ENCODE measurements around the gene KIRREL3.
"Not testable (repeated sequence)": the region's sequence is repeated elsewhere in the genome, so short reads cannot be mapped to it uniquely, and the experiment has no call there.

Gene KIRREL3

DNA sequence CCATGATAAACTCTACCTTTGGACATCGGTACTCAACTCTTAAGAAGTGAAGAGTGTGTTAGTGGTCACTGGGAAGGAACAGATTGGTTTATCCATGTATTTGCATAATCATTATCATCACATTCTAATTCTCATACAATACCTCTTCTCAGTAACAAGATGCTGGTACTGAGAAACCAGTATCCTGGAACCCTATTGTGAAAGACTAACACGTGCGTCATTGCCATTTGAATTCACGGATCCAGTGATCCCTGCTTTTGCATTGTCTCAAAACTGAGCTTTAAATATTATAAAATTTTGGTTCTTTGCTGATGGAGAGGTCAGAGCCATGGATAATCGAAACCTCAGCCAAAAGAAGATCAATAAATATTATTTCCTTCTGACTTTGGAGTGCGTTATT is 35.2 kb downstream of the KIRREL3 start:
- Histone ChIP-seq H3K9me3 (ENCODE audit: control insufficient read depth in 2 of 2, low read length in 2 of 2) (no peaks in the 10 kb centered on the region), H3K36me3 (ENCODE audit: control insufficient read depth in 2 of 2, insufficient read depth in 2 of 2, low read length in 2 of 2) (no peaks in the 10 kb centered on the region), H3K27ac (ENCODE audit: low read depth in 2 of 2, low read length in 2 of 2) (no peak overlapping the region), H3K4me3 (ENCODE audit: low read length in 2 of 2) (no peak overlapping the region), H3K27me3 (ENCODE audit: control insufficient read depth in 2 of 2, insufficient read depth in 2 of 2, low read length in 2 of 2) (no peaks in the 10 kb centered on the region), H3K9ac (ENCODE audit: low read depth in 1 of 2, low read length in 2 of 2) (no peak overlapping the region), H3K4me1 (ENCODE audit: control insufficient read depth in 2 of 2, insufficient read depth in 2 of 2, low read length in 2 of 2) (peaks cover 9 to 12% of the 10 kb centered on the region in 2 donors)

DNA sequence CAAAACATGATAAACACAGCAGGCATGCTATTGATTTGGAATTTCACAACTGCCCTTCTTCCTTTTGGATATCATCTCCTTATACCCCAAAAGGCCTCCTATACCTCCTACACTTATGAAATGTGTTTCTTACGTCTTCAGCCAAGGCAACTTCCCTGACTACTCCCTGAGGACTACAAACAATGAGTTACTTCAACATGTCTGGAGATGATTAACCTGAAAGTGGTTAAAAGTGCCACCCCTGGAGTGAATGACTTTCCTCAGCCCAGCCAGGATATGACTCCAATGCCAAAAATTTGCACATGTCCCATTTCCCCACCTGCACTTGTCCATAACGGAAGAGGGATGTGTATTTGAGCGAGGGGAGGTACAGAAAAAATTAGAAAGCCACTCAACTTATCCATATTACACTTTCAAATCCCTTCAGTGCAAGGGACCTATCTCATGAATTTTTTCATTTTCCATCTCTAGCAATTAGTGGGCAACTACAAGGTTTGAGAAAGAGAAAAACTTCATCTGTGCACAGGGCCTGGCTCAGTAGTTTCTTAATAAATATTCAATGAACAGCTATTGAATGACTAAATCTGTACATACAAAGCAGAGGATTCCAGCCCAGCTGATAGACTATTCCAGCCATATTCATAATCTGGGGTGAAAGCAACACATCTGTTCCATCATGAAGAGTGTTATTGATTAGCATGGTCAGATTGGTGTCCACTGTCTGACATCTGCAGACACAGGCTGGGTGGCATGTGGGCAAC is 36.8 kb downstream of the KIRREL3 start:
- Histone ChIP-seq H3K9me3 (ENCODE audit: control insufficient read depth in 2 of 2, low read length in 2 of 2) (no peaks in the 10 kb centered on the region), H3K27ac (ENCODE audit: low read depth in 2 of 2, low read length in 2 of 2) (peak overlapping the region; percentile 52 to 61), H3K4me1 (ENCODE audit: control insufficient read depth in 2 of 2, insufficient read depth in 2 of 2, low read length in 2 of 2) (peaks cover 9 to 12% of the 10 kb centered on the region in 2 donors)

DNA sequence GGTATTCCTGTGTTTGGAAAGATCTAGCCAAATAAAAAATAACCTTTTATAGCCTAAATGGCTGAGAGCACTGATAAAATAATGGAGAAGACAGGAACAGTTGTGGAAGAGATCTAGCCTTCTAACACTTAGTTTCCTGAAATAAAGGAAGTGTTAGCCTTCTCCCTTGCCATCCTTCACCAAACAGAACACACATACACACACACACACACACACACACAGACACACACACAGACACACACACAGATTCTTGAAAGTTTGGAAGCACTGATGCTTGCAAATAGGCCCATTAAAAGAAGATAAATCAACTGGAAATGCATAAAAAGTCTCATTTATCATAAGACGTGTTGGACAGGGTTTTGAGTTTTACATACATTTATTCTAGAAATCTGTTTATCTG is 37.5 kb downstream of the KIRREL3 start:
- Histone ChIP-seq H3K9me3 (ENCODE audit: control insufficient read depth in 2 of 2, low read length in 2 of 2) (no peaks in the 10 kb centered on the region), H3K27me3 (ENCODE audit: control insufficient read depth in 2 of 2, insufficient read depth in 2 of 2, low read length in 2 of 2) (no peaks in the 10 kb centered on the region), H3K27ac (ENCODE audit: low read depth in 2 of 2, low read length in 2 of 2) (peak overlapping the region; percentile 52 to 61), H3K9ac (ENCODE audit: low read depth in 1 of 2, low read length in 2 of 2) (no peak overlapping the region), H3K4me1 (ENCODE audit: control insufficient read depth in 2 of 2, insufficient read depth in 2 of 2, low read length in 2 of 2) (peaks cover 9 to 12% of the 10 kb centered on the region in 2 donors), H3K4me3 (ENCODE audit: low read length in 2 of 2) (peak overlapping the region in 1 of 2 donors; percentile 13), H3K36me3 (ENCODE audit: control insufficient read depth in 2 of 2, insufficient read depth in 2 of 2, low read length in 2 of 2) (no peaks in the 10 kb centered on the region)

More for the DNA sequence above, 36.8 kb downstream of the KIRREL3 start:
- Histone ChIP-seq H3K9ac (ENCODE audit: low read depth in 1 of 2, low read length in 2 of 2) (no peak overlapping the region), H3K4me3 (ENCODE audit: low read length in 2 of 2) (peak overlapping the region in 1 of 2 donors; percentile 13), H3K27me3 (ENCODE audit: control insufficient read depth in 2 of 2, insufficient read depth in 2 of 2, low read length in 2 of 2) (no peaks in the 10 kb centered on the region), H3K36me3 (ENCODE audit: control insufficient read depth in 2 of 2, insufficient read depth in 2 of 2, low read length in 2 of 2) (no peaks in the 10 kb centered on the region)

- no peaks in the 10 kb centered on the region for H3K27me3 ChIP-seq (ENCODE audit: control insufficient read depth in 2 of 2, insufficient read depth in 2 of 2, low read length in 2 of 2)
- no peak overlapping the region for H3K27ac ChIP-seq (ENCODE audit: low read depth in 2 of 2, low read length in 2 of 2)
- H3K4me1 ChIP-seq (ENCODE audit: control insufficient read depth in 2 of 2, insufficient read depth in 2 of 2, low read length in 2 of 2) = peaks cover 9 to 12% of the 10 kb centered on the region in 2 donors
- H3K9ac ChIP-seq (ENCODE audit: low read depth in 1 of 2, low read length in 2 of 2) = no peak overlapping the region
- no peaks in the 10 kb centered on the region for H3K36me3 ChIP-seq (ENCODE audit: control insufficient read depth in 2 of 2, insufficient read depth in 2 of 2, low read length in 2 of 2)
- H3K9me3 ChIP-seq (ENCODE audit: control insufficient read depth in 2 of 2, low read length in 2 of 2) = no peaks in the 10 kb centered on the region
- no peak overlapping the region for H3K4me3 ChIP-seq (ENCODE audit: low read length in 2 of 2)
Measured at GRCh38 chr11:126959700-126960099, 40.9 kb downstream of the KIRREL3 start.

GRCh38 chr11:126956635-126957034 is 43.9 kb downstream of the KIRREL3 start:
- Histone ChIP-seq H3K9me3 (ENCODE audit: control insufficient read depth in 2 of 2, low read length in 2 of 2) (no peaks in the 10 kb centered on the region), H3K4me3 (ENCODE audit: low read length in 2 of 2) (no peak overlapping the region), H3K27ac (ENCODE audit: low read depth in 2 of 2, low read length in 2 of 2) (no peak overlapping the region), H3K9ac (ENCODE audit: low read depth in 1 of 2, low read length in 2 of 2) (no peak overlapping the region), H3K4me1 (ENCODE audit: control insufficient read depth in 2 of 2, insufficient read depth in 2 of 2, low read length in 2 of 2) (no peaks in the 10 kb centered on the region), H3K27me3 (ENCODE audit: control insufficient read depth in 2 of 2, insufficient read depth in 2 of 2, low read length in 2 of 2) (no peaks in the 10 kb centered on the region), H3K36me3 (ENCODE audit: control insufficient read depth in 2 of 2, insufficient read depth in 2 of 2, low read length in 2 of 2) (no peaks in the 10 kb centered on the region)

- not testable (repeated sequence) for H3K9ac ChIP-seq (ENCODE audit: low read depth in 1 of 2, low read length in 2 of 2); H3K9me3 ChIP-seq (ENCODE audit: control insufficient read depth in 2 of 2, low read length in 2 of 2); H3K27ac ChIP-seq (ENCODE audit: low read depth in 2 of 2, low read length in 2 of 2); H3K4me1 ChIP-seq (ENCODE audit: control insufficient read depth in 2 of 2, insufficient read depth in 2 of 2, low read length in 2 of 2); H3K4me3 ChIP-seq (ENCODE audit: low read length in 2 of 2); H3K27me3 ChIP-seq (ENCODE audit: control insufficient read depth in 2 of 2, insufficient read depth in 2 of 2, low read length in 2 of 2); H3K36me3 ChIP-seq (ENCODE audit: control insufficient read depth in 2 of 2, insufficient read depth in 2 of 2, low read length in 2 of 2)
Measured at GRCh38 chr11:126952533-126952932, 48.0 kb downstream of the KIRREL3 start.

DNA sequence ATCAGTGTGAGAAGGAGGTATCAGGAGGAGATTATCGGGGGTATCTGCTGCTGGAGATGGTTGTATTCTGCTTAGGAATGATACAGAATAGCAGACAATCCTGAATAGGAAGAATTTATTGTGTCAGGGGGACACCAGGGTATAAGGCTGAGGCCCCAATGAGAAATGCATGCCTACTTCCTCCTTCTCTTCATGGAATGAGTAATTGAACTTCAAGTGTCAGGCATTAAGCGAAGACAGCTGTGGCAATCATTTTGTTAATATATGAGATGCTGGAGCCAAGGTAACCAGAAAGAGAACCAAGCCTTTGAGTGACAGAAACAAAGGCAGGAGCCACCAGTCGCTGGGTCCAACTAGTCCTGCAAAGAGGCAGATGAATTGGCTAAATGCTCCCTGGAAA is 49.1 kb downstream of the KIRREL3 start:
- Histone ChIP-seq H3K27me3 (ENCODE audit: control insufficient read depth in 2 of 2, insufficient read depth in 2 of 2, low read length in 2 of 2) (no peaks in the 10 kb centered on the region), H3K4me3 (ENCODE audit: low read length in 2 of 2) (no peak overlapping the region), H3K36me3 (ENCODE audit: control insufficient read depth in 2 of 2, insufficient read depth in 2 of 2, low read length in 2 of 2) (no peaks in the 10 kb centered on the region), H3K27ac (ENCODE audit: low read depth in 2 of 2, low read length in 2 of 2) (no peak overlapping the region), H3K4me1 (ENCODE audit: control insufficient read depth in 2 of 2, insufficient read depth in 2 of 2, low read length in 2 of 2) (no peaks in the 10 kb centered on the region), H3K9me3 (ENCODE audit: control insufficient read depth in 2 of 2, low read length in 2 of 2) (no peaks in the 10 kb centered on the region), H3K9ac (ENCODE audit: low read depth in 1 of 2, low read length in 2 of 2) (no peak overlapping the region)

GRCh38 chr11:126949066-126949891 is 51.3 kb downstream of the KIRREL3 start:
- H3K9me3 ChIP-seq (ENCODE audit: control insufficient read depth in 2 of 2, low read length in 2 of 2) = no peaks in the 10 kb centered on the region
- H3K27me3 ChIP-seq (ENCODE audit: control insufficient read depth in 2 of 2, insufficient read depth in 2 of 2, low read length in 2 of 2) = no peaks in the 10 kb centered on the region
- H3K9ac ChIP-seq (ENCODE audit: low read depth in 1 of 2, low read length in 2 of 2) = no peak overlapping the region
- H3K36me3 ChIP-seq (ENCODE audit: control insufficient read depth in 2 of 2, insufficient read depth in 2 of 2, low read length in 2 of 2) = no peaks in the 10 kb centered on the region
- no peak overlapping the region for H3K4me3 ChIP-seq (ENCODE audit: low read length in 2 of 2)
- H3K27ac ChIP-seq (ENCODE audit: low read depth in 2 of 2, low read length in 2 of 2) = no peak overlapping the region
- no peaks in the 10 kb centered on the region for H3K4me1 ChIP-seq (ENCODE audit: control insufficient read depth in 2 of 2, insufficient read depth in 2 of 2, low read length in 2 of 2)

GRCh38 chr11:126948563-126948962 is 52.0 kb downstream of the KIRREL3 start:
- Histone ChIP-seq H3K27ac (ENCODE audit: low read depth in 2 of 2, low read length in 2 of 2) (no peak overlapping the region), H3K4me1 (ENCODE audit: control insufficient read depth in 2 of 2, insufficient read depth in 2 of 2, low read length in 2 of 2) (no peaks in the 10 kb centered on the region), H3K27me3 (ENCODE audit: control insufficient read depth in 2 of 2, insufficient read depth in 2 of 2, low read length in 2 of 2) (no peaks in the 10 kb centered on the region), H3K9me3 (ENCODE audit: control insufficient read depth in 2 of 2, low read length in 2 of 2) (no peaks in the 10 kb centered on the region), H3K9ac (ENCODE audit: low read depth in 1 of 2, low read length in 2 of 2) (no peak overlapping the region), H3K4me3 (ENCODE audit: low read length in 2 of 2) (no peak overlapping the region), H3K36me3 (ENCODE audit: control insufficient read depth in 2 of 2, insufficient read depth in 2 of 2, low read length in 2 of 2) (no peaks in the 10 kb centered on the region)

- Histone ChIP-seq H3K36me3 (ENCODE audit: control insufficient read depth in 2 of 2, insufficient read depth in 2 of 2, low read length in 2 of 2) (no peaks in the 10 kb centered on the region), H3K27me3 (ENCODE audit: control insufficient read depth in 2 of 2, insufficient read depth in 2 of 2, low read length in 2 of 2) (no peaks in the 10 kb centered on the region), H3K9me3 (ENCODE audit: control insufficient read depth in 2 of 2, low read length in 2 of 2) (no peaks in the 10 kb centered on the region), H3K27ac (ENCODE audit: low read depth in 2 of 2, low read length in 2 of 2) (no peak overlapping the region), H3K4me3 (ENCODE audit: low read length in 2 of 2) (no peak overlapping the region), H3K4me1 (ENCODE audit: control insufficient read depth in 2 of 2, insufficient read depth in 2 of 2, low read length in 2 of 2) (no peaks in the 10 kb centered on the region), H3K9ac (ENCODE audit: low read depth in 1 of 2, low read length in 2 of 2) (no peak overlapping the region)
Measured at GRCh38 chr11:126945319-126945718, 55.3 kb downstream of the KIRREL3 start.
